CD4-positive, alpha-beta T cell treated with Interleukin-15 for 4 hours (primary cell): ENCODE measurements around the gene UBA5.

Experiments
- DNase-seq: peaks from one replicate; pipeline ENCODE4 v3.0.0-alpha.2; 2020; ENCODE audit warnings: low spot score

Gene UBA5

GRCh38 chr3:132654721-132655120 is 5.4 kb upstream of the UBA5 start:
- no peak for DNase-seq

- no peak for DNase-seq
These were observed 4.7 kb upstream of the UBA5 start for GRCh38 chr3:132655471-132655870.

GRCh38 chr3:132657869-132658747 is 2.0 kb upstream of the UBA5 start:
- DNase-seq: no peak

GRCh38 chr3:132659000-132659364 is 1.1 kb upstream of the UBA5 start:
- no peak for DNase-seq

- peak; percentile 24 for DNase-seq
These were observed 621 bp upstream of the UBA5 start, which contains the start of gene ACAD11 for GRCh38 chr3:132659365-132660051. Gene ACAD11 (minus strand): TSS chr3:132659809. CDS start chr3:132659751, 58 bp downstream.

- DNase-seq: no peak
These were observed 612 bp downstream of the UBA5 start for GRCh38 chr3:132660811-132661070.

- no peak for DNase-seq
These were observed 972 bp downstream of the UBA5 start for GRCh38 chr3:132661101-132661500.

- DNase-seq: no peak
These were observed 2.1 kb downstream of the UBA5 start for GRCh38 chr3:132662212-132662611.

GRCh38 chr3:132665230-132665745 is 5.2 kb downstream of the UBA5 start:
- no peak for DNase-seq

- no peak for DNase-seq
These were observed 9.2 kb downstream of the UBA5 start for GRCh38 chr3:132669256-132669777.

- DNase-seq: no peak
These were observed 15.3 kb downstream of the UBA5 start for GRCh38 chr3:132675408-132675807.

GRCh38 chr3:132679911-132680310 is 19.8 kb downstream of the UBA5 start:
- DNase-seq: no peak

- DNase-seq: no peak
These were observed 21.3 kb downstream of the UBA5 start for GRCh38 chr3:132681421-132681820.

GRCh38 chr3:132682201-132682600 is 22.1 kb downstream of the UBA5 start:
- no peak for DNase-seq

GRCh38 chr3:132690040-132690439 is 29.9 kb downstream of the UBA5 start:
- no peak for DNase-seq

- no peak for DNase-seq
These were observed 34.9 kb downstream of the UBA5 start for GRCh38 chr3:132694991-132695390.

- no peak for DNase-seq
These were observed 35.3 kb downstream of the UBA5 start for GRCh38 chr3:132695422-132695821.

- no peak for DNase-seq
These were observed 43.6 kb downstream of the UBA5 start for GRCh38 chr3:132703733-132704132.

- no peak for DNase-seq
These were observed 49.6 kb downstream of the UBA5 start for GRCh38 chr3:132709761-132710160.

- DNase-seq: no peak
These were observed 50.2 kb downstream of the UBA5 start for GRCh38 chr3:132710311-132710710.

- DNase-seq: no peak
These were observed 54.0 kb downstream of the UBA5 start for GRCh38 chr3:132713977-132714727.

GRCh38 chr3:132716372-132716771 is 56.2 kb downstream of the UBA5 start:
- no peak for DNase-seq
